IPS DF 6.9 (cell line): ENCODE measurements around the gene ABCA12.

Experiments
- DNase-seq: peaks from one replicate; pipeline ENCODE4 v3.0.0-alpha.2; 2013; ENCODE audit warnings: low read depth, low spot score
- H3K27ac ChIP-seq: one replicate; pipeline ENCODE4 v1.5.1; 2013; ENCODE audit warnings: low read length, control low read depth
- H3K27me3 ChIP-seq: 2 replicates; pipeline ENCODE4 v1.6.1; 2013; ENCODE audit warnings: mild to moderate bottlenecking, low read length; ENCODE audit not compliant: control insufficient read depth, insufficient read depth
- H3K36me3 ChIP-seq: 2 replicates; pipeline ENCODE4 v1.6.1; 2013; ENCODE audit warnings: low read length; ENCODE audit not compliant: control insufficient read depth, insufficient read depth
- H3K4me1 ChIP-seq: 2 replicates; pipeline ENCODE4 v1.6.1; 2013; ENCODE audit warnings: low read length; ENCODE audit not compliant: control insufficient read depth, insufficient read depth
- H3K4me3 ChIP-seq: 2 replicates; pipeline ENCODE4 v1.5.1; 2013; ENCODE audit warnings: mild to moderate bottlenecking, low read length
- H3K9me3 ChIP-seq: 2 replicates; pipeline ENCODE4 v1.6.1; 2013; ENCODE audit warnings: low read length, inconsistent platforms; ENCODE audit not compliant: control insufficient read depth, insufficient read depth
- WGBS: extraction: QIAGEN DNeasy Blood & Tissue Kit; methylation state at CpG from one replicate; pipeline ENCODE4 v1.1.7; 2013; ENCODE audit warnings: mixed read lengths, missing lambda C conversion rate; ENCODE audit not compliant: insufficient read length, insufficient coverage; 5-methylcytosine and 5-hydroxymethylcytosine counted together

Gene ABCA12

DNA sequence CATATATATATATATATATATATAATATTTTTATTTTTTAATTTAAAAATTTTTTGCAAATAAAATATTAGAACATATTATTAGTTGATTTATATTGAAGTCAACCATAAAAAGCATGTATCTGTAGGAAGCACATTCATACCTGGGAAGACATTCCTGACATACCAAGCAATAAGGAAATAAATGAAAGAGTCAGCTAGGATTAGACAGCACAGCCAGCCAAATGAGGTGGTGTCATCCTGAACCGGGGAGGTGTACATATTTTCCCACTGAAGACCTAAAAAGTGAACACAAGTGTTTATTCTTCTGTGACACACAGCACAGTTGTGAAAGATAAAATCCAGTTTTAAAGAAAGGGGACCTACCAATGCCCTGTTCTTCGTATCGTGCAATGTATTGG lies 149.2 kb downstream of the ABCA12 start:
- H3K27me3 ChIP-seq, result no peaks in the 10 kb centered on the region
- WGBS, result no CpG with 5 or more reads among the region's 3 CpGs
- H3K27ac ChIP-seq, result no peak overlapping the region
- H3K9me3 ChIP-seq, result no peaks in the 10 kb centered on the region
- H3K4me3 ChIP-seq, result no peak overlapping the region
- H3K36me3 ChIP-seq, result no peaks in the 10 kb centered on the region
- H3K4me1 ChIP-seq, result no peaks in the 10 kb centered on the region
- no peak for DNase-seq

DNA sequence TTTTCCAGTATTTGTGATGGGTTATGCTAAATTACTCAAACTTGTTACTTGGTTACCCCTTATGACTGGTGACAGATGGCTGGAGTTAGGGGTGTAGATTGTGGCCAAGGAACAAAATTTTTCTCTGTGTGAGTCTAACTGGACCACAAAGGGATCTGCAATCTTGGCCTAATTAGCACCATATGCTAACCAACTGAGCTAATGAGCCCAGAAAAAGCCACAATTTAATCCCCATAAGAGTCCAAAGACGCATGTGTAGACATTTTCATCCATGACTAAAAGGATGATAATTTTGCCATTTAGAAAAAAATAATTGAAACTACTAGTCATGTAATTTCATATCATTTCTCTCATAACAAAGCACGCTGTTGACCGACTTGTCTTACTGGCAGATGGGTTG lies 151.2 kb downstream of the ABCA12 start:
- no peaks in the 10 kb centered on the region for H3K27me3 ChIP-seq
- H3K27ac ChIP-seq, result no peak overlapping the region
- H3K9me3 ChIP-seq, result no peaks in the 10 kb centered on the region
- H3K4me1 ChIP-seq, result no peaks in the 10 kb centered on the region
- no peak overlapping the region for H3K4me3 ChIP-seq
- H3K36me3 ChIP-seq, result no peaks in the 10 kb centered on the region
- no CpG with 5 or more reads among the region's 3 CpGs for WGBS
- no peak for DNase-seq

DNA sequence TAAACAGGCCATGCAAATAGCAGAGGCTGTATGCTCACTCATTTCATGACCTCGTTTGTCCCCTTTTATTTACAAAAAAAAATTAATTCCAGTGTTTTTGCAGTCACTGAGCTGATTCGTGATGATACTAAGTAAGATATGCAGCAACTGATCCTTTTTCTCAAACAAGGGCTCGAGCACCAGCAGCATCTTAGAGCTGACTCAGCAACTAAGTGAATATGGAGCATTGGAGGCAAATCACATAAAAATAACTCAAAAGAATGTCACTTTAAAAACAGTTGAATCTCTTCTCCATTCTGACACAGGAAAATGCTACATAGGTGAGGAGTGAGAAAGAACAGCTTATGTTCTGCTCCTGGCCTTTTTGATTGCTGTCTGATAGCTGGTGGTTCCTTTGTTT lies 152.8 kb downstream of the ABCA12 start:
- Histone ChIP-seq H3K27ac (no peak overlapping the region), H3K9me3 (no peaks in the 10 kb centered on the region), H3K36me3 (no peaks in the 10 kb centered on the region), H3K4me3 (no peak overlapping the region), H3K4me1 (no peaks in the 10 kb centered on the region), H3K27me3 (no peaks in the 10 kb centered on the region)
- no peak for DNase-seq
- no CpG with 5 or more reads among the region's 3 CpGs for WGBS

DNA sequence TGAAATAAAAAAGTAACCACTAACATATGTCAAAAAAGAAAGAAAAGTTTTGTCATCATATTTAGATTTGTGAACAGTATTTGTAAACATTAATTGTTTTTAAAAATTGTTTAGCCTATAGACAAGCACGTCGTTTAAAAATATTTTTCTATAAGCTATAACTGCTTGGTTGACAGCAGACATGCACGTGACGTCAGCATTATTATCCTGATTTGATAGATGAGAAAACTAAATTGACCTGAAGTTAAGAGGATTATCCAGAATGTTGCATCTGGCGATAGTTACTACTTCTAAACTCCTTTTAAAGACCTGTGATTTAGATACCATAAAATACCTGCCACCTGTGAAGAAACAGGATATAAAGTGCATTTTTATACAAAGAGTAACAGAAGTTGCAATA lies 172.0 kb downstream of the ABCA12 start:
- Histone ChIP-seq H3K4me1 (no peaks in the 10 kb centered on the region), H3K36me3 (no peaks in the 10 kb centered on the region), H3K27ac (no peak overlapping the region), H3K9me3 (no peaks in the 10 kb centered on the region), H3K27me3 (no peaks in the 10 kb centered on the region), H3K4me3 (no peak overlapping the region)
- no peak for DNase-seq
- WGBS, result no CpG with 5 or more reads among the region's 5 CpGs

DNA sequence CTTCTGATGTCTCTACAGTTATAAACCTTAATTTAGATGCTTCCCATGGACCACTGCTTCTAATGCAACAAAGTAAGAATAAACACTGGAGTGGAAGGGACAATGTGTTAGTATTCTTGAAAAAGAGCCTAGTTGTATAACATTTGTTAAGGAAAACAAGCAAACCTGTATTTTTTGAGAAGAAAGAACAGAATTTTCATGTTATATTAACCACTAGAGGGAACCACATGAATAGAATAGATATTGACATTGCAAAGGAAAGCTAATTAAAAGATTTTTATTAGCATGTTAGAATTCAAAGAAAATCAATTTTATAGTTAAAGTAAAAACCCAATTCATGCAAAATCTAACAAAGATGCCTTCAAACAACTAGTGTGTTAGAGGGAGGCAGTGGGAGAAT lies 177.7 kb downstream of the ABCA12 start:
- H3K27ac ChIP-seq, result no peak overlapping the region
- H3K9me3 ChIP-seq, result no peaks in the 10 kb centered on the region
- DNase-seq, result no peak
- H3K27me3 ChIP-seq, result no peaks in the 10 kb centered on the region
- H3K36me3 ChIP-seq, result no peaks in the 10 kb centered on the region
- no peak overlapping the region for H3K4me3 ChIP-seq
- H3K4me1 ChIP-seq, result no peaks in the 10 kb centered on the region

DNA sequence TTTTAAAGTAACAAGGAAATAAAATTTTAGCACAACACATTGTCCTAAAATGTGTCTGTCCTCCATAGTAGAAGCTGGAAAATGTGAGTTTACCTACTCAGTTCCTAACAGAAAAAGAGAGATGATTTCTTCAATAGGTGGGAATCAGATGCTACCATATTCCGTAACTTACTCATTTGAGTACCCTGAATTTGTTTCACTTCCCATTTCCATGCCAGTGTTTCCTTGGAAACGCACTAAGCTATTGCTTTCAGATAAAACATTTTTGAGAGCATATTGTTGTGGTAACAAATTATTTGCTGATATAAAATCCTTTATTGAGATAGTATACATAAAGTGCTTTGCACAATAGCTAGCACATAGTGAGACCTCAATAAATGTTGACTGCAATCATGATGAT lies 191.5 kb downstream of the ABCA12 start:
- Histone ChIP-seq H3K4me3 (no peak overlapping the region), H3K4me1 (no peaks in the 10 kb centered on the region), H3K36me3 (no peaks in the 10 kb centered on the region), H3K9me3 (no peaks in the 10 kb centered on the region), H3K27ac (no peak overlapping the region), H3K27me3 (no peaks in the 10 kb centered on the region)
- no CpG with 5 or more reads among the region's 2 CpGs for WGBS
- no peak for DNase-seq

DNA sequence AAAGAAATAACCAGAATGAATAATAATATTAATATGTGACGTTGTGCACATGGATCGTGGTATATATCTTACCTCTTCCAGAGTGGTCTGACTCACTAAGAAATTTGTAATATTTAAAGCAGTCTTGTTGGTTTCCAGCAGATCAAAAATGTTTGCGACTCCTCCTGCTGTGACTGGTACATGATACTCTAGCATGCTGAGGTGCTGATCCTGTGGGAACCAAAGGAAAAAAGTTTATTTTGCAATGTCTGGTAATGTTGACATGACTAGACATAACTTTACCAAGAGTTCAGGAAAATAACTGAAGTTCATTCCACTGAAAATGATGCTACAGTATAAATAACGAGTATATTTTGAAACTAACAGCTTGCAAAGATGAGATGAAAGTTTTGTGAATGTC lies 204.4 kb downstream of the ABCA12 start:
- DNase-seq, result no peak
- no peak overlapping the region for H3K27ac ChIP-seq
- H3K4me1 ChIP-seq, result no peaks in the 10 kb centered on the region
- H3K4me3 ChIP-seq, result no peak overlapping the region
- H3K36me3 ChIP-seq, result no peaks in the 10 kb centered on the region
- no peaks in the 10 kb centered on the region for H3K27me3 ChIP-seq
- no peaks in the 10 kb centered on the region for H3K9me3 ChIP-seq
- WGBS, result no CpG with 5 or more reads among the region's 4 CpGs

DNA sequence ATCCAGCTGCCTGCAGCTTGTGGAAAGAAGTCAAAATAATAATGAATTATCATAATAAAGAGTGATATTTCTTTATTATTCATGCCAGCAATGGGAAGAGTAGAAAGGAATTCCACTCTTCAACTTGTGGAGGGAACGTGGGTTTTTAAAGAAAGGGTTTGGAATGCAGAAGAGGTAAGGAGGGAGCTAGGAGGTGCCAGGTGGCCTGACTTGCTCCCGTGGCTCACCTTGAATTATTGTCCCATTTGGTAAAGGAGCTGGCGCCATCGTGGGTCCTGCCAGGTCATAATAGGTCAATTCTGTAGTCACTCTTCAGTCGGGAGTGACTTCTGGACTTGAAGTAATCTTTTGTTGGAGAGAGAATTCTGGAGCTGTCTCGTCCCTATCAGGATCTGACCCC lies 233.8 kb downstream of the ABCA12 start:
- Histone ChIP-seq H3K9me3 (no peaks in the 10 kb centered on the region), H3K36me3 (no peaks in the 10 kb centered on the region), H3K4me1 (no peaks in the 10 kb centered on the region), H3K27me3 (no peaks in the 10 kb centered on the region), H3K27ac (no peak overlapping the region), H3K4me3 (no peak overlapping the region)
- no CpG with 5 or more reads among the region's 6 CpGs for WGBS
- DNase-seq, result no peak

DNA sequence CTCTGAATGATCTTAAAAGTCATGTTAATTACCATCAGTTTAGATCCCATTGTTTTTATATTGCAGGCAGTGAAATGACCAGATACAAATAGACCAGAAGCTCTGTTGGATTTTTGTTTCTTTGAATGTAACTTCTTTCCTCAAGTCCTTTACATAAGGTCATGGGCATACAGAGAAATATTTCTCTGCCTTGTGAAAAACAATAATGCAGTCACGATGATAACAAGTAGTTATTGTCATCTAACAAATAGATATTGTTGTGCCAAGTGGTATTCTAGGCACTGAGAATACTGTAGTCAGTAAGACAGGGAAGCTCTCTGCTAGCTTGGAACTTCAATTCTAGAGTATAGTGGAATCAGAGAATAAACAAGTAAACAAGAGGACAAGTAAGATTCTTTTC lies 234.2 kb downstream of the ABCA12 start:
- no peaks in the 10 kb centered on the region for H3K36me3 ChIP-seq
- H3K4me3 ChIP-seq, result no peak overlapping the region
- H3K9me3 ChIP-seq, result no peaks in the 10 kb centered on the region
- no peaks in the 10 kb centered on the region for H3K27me3 ChIP-seq
- WGBS, result no CpG with 5 or more reads among the region's 1 CpG
- no peaks in the 10 kb centered on the region for H3K4me1 ChIP-seq
- no peak for DNase-seq
- H3K27ac ChIP-seq, result no peak overlapping the region

DNA sequence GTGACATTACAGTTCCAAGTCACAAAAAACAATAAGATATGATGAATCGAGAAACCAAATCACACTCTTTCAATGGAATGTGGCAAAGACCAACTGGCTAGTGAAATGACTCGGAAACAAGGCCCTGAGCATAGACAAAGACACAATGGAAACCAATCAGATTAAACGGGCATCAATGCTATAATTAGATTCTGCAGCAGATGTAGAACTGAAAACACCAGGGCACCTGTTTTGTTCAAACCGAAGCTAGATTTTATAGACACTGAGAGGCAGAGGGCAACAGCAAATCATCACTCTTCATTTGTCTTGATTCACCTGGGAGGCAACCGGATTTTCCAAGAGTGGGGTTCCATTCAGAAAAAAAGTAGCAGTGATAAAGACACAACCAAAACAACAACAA lies 236.1 kb downstream of the ABCA12 start:
- H3K27ac ChIP-seq, result no peak overlapping the region
- no peaks in the 10 kb centered on the region for H3K27me3 ChIP-seq
- no CpG with 5 or more reads among the region's 5 CpGs for WGBS
- no peaks in the 10 kb centered on the region for H3K36me3 ChIP-seq
- H3K4me1 ChIP-seq, result no peaks in the 10 kb centered on the region
- no peaks in the 10 kb centered on the region for H3K9me3 ChIP-seq
- DNase-seq, result no peak
- H3K4me3 ChIP-seq, result no peak overlapping the region

DNA sequence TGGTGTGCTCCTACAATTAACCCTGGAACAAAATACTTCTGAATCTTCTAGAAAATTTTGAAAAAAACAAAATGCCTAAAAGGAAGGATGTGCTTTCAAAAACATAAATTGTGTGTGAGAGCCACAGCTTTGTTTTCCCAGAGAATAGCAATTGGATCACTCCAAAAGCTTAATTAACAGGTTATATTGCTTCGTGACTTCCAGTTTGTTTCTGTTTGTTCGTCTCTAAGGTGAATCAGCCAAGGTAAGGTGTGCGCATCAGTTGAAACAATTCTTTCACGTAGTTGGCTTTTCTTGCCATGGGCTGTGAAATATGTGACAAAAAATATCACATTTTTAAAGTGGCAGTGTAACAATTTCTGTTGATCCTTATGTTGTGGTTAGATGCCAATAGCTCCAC lies 238.7 kb downstream of the ABCA12 start:
- no CpG with 5 or more reads among the region's 4 CpGs for WGBS
- Histone ChIP-seq H3K4me1 (no peaks in the 10 kb centered on the region), H3K4me3 (no peak overlapping the region), H3K36me3 (no peaks in the 10 kb centered on the region), H3K9me3 (no peaks in the 10 kb centered on the region), H3K27me3 (no peaks in the 10 kb centered on the region), H3K27ac (no peak overlapping the region)
- DNase-seq, result no peak
